DMS 273 (cell line): ENCODE results near the gene CTXN1.
"Not testable (repeated sequence)": the region's sequence is repeated elsewhere in the genome, so short reads cannot be mapped to it uniquely, and the experiment has no call there.

Source experiments
- DNase-seq: peaks from one replicate; lab custom pipeline; 2025; ENCODE audit not compliant: unreplicated experiment; lab: John Stamatoyannopoulos, UW

The CTXN1 gene

DNA sequence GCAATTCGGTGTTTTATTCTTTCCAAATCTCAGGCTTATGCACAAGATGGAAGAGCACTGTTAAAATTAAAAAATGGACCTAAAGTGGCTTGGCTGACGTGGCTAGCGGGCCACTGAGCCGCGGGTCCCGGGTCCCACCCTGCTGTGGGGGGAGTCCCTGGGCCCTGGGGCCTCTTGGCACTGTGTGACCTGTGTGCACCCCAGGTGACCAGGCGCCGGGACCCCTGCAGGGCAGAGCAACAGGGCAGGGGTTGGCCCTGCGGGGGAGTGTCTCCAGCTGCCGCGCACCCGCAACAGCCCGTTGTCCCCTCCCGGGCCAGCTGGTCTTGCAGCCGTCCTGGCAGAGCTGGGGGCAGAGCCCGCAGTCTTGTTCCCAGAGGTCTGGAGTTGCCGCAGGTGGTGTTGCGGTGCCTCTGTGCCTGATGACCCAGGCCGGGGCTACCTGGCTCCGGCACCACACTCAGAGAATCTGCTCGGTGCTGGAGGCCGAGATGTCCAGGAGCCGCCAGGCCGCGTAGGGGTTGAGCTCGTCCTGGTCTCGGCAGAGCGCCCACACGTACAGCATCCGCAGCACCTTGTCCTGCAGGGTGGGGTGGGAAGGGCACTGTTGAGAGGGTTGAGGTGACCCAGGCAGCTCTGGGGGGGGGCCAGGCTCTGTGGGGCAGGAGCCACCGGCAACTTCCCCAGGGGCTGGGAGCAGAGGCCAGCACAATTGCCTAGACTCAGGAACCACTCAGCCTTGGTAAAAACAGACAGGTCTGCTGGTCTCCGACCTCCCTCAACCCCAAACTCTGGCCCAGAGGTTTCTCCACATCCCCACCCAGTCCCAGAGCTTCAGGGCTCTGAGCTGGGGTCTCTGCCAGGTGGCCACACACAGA is 1.0 kb upstream of the CTXN1 start:
- peak; percentile 77 for DNase-seq

DNA sequence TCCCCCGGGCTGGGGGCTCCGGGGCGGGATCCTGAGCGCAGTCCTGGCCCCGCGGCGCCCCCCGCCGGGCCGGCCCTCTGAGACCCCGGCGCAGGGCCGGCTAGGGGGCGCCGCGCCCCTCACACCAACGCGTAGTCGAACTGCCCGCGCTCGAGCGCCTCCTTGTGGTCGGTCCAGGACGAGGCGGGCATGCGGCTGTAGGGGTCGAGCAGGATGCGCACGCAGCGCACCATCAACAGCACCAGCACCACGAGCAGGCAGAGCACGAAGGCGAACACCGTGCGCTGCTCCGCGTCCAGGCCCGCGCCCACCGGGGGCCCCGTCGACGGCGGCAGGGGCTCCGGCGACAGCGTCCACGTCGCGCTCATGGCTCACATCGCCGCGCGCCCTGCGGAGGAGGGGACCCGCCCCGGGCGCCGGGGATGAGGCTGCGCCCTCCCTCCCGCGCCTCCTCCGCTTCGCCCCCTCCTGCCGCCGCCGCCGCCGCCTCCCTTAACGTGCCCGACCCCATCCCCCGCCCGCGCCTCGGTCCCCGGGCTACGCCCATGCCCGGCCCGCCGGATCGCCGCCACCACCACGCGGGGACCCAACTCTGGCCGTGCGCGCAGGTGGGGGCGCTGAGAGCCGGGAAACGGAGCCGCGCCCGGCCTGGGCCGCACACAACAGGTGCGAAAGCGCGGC is 624 bp downstream of the CTXN1 start:
- DNase-seq, result peak; percentile 91

DNA sequence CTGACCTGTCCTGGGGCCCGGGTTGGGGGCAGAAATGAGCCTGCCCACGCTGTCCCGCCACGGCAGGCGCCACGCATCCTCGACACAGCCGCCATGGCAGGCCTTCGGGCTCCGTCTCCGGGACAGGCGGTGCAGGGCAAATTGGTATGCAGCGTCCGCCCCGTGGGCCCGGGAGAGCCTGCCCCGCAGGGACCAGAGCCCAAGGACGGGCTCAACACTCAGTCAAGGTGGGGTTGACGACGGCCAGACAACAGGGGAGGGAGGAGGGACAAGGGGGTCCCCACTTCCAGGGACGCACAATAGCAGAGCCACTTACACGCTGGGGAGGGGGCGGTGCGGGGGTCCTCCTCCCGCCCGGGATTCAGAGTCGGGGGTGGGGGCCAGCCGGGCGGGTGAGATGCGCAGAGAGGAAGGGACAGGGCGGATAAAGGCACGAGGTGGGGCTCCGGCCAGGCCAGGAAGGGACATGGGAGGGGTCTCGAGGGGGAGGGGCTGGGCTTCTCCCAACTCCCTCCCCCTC is 1.2 kb downstream of the CTXN1 start:
- DNase-seq, result no peak

DNA sequence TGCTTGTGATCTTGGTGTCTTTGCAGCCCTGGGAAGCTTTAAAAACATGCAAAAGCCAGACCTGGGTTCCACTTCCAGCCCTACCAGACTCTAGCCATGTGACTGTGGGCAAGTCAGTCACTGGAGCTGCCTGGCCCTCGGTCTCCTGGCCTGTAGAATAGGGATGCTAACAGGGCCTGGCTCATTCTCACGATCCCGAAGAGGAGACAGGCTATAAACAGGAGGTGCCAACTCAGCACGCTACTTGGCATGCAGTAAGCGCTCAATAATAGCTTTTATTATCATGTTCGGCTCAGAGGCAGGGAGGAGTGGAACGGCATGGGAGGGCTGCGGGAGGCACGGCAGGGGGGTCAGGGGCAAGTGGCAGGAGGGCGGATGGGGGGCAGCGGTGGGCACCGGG is 1.7 kb downstream of the CTXN1 start:
- DNase-seq, result peak; percentile 35

DNA sequence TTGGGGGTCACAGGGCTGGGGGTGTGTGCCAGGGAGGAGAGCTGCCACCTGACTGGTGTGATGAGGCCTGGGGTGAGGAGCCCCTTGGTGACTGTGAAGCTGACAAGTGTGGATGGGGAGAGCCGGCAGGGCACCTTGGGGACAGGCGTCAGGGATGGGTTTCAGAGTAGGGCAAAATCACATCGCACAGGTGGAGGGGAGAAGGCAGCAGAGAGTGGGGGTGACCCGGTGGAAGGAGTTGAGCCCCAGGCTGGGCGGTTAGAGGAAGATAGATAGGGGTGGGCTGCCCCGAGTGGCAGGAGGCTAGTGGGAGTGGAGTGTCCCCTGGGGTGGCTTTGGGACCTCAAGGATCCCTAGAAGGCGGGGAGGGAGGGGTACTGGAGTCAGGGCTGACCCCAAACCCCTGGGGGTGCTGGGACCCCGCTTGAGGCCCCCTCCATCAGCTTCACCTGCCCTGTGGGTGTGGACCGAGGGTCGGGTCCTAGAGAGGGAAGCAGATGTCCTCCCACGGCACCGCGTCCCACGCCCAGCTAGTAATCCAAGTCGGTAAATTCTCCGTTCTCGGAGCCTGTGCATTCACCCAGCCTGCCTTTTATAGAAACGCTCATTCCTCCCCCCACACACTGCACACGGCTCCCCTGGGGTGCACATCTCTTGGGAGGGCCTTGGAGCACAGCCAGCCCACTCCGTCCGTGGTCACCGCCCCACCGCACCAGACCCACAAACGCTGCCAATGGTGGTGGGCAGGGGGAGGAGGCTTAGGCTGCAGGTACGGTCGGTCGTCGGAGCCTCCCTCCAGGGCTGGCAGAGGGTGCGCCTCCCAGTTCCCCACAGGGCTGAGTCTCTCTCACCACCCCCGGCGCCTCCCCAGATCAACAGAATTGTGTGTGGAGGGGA is 2.4 kb downstream of the CTXN1 start:
- no peak for DNase-seq

DNA sequence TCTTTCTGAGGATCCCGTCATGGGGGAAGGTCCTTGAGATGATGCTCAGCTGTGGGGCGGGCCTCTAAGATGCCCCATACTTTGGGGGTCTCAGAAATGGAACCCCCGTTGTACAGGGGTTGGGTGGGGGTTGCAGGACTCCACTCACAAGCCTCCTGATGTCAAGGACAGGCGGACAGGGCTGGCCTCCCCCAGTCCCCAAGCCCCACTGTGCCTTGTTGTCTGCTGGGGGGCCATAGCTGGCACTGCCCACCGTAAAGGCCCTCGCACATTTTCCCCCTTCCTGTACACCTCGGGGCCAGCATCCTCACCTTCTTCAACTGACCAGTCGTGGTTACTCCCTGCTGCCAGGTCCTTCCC is 3.1 kb downstream of the CTXN1 start:
- DNase-seq, result no peak

DNA sequence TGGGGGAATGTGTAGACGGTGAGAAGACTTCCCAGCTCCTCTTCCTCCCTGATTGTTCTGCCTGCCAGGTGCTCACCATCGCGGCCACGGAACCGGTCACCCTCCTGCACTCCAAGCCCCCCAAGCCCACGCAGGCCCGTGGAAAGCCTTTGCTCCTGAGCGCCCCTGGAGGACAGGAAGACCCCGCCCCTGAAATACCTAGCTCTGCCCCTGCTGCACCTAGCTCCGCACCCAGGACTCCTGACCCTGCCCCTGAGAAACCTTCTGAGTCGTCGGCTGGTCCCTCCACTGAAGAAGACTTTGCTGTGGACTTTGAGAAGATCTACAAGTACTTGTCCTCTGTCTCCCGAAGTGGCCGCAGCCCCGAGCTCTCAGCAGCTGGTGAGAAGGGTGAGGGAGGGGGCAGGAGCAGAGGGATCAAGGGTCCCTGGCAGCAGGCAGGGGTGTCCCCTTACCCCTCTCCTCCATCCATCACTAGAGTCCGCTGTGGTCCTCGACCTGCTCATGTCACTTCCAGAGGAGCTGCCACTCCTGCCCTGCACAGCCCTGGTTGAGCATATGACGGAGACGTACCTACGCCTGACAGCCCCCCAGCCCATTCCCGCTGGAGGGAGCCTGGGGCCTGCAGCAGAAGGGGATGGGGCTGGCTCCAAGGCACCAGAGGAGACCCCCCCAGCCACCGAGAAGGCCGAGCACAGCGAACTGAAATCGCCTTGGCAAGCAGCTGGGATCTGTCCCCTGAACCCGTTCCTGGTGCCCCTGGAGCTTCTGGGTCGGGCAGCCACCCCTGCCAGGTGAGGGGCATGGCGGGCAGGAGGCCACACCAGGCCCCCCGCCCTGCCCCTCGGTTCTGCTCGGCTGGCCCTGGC is 3.7 kb downstream of the CTXN1 start:
- DNase-seq, result no peak

DNA sequence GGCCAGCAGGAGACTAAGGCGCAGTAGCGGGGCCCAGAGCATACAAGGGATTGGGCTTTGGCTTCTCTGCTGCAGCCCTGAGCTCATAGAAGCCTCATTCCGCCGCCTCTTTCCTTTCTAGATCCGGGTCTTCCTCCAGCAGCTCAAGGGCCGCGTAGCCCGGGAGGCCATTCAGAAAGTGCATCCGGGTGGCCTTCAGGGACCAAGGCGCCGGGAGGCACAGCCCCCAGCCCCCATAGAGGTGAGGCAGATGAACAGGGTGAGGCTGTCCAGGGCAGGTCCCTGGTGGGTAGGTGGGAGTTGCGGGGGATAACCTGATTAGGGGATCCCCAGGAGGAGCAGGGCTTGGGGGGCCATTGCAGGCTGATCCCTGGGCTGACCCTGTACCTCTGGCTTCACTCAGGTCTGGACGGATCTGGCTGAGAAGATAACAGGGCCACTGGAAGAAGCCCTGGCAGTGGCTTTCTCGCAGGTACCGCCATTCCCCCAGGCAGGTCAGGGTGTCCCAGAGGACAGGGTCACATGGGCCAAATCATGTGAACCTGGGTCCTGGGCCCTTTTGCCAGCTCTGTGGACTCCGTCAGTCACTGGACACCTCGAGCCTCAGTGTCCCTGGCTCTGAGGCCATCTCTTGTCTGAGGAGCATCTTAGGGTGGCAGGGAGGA is 4.5 kb downstream of the CTXN1 start:
- DNase-seq, result peak; percentile 75

DNA sequence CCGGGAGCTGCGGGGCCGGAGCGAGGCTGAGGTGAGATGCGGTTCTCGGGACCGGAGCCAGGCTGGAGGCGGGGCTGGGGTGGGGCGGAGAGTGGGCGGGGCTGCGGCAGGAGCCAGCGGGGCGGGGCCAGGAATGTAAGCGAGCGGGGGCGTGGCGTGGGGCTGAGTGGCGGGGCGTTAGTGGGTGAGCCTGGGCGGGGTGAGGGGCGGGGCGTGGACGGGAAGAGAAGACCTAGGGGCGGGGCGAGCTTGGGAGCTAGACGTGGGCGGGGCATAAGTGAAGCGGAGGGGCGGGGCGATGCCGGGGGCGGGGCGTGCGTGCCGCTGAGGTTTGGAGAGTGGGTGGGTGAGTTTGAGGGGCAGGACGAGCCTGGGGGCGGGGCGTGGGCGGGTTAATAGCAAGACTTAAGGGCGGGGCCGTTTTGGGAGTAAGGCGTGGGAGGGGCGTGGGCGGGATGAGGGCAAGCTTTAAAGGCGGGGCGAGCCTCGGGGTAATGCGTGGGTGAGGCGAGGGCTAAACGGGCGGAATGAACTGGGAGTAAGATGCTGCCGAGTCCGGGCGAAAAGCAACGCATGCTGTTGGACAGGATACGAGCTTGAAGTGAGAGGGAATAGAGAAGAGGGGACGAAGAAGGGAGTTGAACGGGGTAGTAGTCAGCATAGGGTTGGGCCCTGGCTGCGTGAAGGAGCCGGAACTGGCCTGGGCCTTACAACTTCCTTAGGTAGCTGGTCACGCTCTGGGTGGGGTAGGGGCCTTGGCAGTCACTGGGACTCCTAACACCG is 5.2 kb downstream of the CTXN1 start:
- peak; percentile 97 for DNase-seq

DNA sequence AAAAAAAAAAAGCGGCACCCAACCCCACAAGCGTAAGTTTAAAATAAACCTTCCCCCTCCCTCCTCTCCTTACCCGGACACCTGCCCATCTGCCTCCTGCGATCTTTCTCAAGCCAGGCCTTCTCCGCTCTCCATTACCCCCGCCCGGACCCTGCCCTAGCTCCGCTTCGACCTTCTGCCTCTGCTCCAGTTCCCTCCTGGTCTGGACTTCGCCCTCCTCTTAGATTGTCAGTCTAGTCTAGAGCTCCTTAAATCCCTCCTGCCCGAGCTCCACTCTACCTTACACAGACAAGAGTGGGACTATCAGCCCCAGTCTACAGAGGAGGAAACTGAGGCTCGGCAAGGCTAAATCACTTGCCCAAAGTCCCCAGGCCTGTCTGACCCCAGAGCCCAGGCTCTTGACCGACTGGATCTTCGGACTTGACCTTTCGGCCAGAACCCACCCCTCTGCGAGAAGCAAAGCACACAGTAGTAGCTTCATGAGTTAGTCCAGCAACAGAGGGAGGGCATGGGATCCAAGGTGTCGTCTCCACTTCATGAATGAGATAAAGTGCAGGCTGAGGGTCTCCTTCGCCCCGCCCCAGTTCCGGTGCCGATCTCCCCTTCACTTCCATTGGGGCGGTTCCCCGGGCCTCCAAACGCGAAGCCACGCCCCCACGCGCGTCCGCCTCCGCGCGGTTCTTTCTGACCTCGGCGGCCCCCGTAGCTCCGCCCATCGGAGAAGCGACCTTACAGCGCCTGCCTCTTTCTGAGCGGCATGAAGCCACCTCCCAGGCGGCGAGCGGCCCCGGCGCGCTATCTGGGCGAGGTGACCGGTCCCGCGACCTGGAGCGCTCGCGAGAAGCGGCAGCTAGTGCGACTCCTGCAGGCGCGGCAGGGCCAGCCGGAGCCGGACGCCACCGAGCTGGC is 6.1 kb downstream of the CTXN1 start, which contains the start of gene SNAPC2:
SNAPC2 (plus strand) TSS at position 729 of the 909 bp plus-strand sequence; CDS start at position 758, 29 bp downstream.
- peak; percentile 98 for DNase-seq

DNA sequence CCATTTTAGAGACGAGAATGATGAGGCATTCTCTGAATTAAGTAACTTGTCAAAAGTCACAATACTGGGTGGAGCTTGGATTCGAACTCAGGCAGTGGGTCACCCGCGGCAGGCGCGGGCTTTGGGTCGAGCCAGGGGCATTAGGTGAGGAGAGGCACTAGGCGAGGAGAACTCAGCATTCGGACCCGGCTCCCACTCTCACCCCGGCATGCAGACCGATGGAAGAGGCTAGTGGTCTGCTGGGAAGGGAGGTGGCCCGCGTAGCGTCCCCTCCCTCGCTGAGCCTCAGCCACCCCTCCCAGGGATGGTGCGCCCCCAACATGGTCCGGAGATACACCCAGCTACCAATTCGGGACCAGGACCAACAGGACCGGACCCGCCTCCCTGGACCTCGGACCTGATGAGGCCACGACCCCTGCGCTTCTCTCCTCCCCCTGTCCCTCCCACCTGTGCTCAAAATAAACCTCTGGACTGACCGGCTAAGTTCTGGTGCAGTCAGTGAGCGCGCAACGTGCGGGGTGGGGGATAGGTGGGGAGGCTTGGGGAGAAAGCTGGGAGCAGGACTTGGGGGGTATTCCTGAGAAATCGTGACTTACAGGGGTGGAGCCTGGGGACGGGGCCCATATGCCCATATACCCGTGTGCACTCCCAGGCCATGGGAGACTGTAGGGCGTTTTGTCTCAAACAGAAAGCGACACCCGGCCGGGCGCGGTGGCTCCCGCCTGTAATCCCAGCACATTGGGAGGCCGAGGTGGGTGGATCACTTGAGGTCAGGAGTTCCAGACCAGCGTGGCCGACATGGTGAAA is 7.1 kb downstream of the CTXN1 start:
- DNase-seq, result no peak

DNA sequence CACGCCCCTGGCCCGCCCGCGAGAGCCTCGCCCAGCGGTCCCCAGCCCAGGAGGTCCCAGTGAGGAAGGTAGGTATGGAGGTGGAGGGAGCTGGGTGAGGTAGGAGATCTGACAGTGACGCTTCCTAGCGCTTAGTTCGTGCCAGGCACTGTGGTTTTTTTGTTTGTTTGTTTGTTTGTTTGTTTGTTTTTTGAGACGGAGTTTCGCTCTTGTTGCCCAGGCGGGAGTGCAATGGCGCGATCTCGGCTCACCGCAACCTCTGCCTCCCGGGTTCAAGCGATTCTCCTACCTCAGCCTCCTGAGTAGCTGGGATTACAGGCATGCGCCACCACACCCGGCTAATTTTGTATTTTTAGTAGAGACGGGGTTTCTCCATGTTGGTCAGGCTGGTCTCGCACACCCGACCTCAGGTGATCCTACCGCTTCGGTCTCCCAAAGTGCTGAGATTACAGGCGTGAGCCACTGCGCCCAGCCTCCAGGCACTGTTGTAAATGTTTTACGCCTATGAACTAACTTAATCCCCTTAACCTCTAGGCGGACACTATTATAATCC is 7.8 kb downstream of the CTXN1 start:
- DNase-seq, result not testable (repeated sequence)

DNA sequence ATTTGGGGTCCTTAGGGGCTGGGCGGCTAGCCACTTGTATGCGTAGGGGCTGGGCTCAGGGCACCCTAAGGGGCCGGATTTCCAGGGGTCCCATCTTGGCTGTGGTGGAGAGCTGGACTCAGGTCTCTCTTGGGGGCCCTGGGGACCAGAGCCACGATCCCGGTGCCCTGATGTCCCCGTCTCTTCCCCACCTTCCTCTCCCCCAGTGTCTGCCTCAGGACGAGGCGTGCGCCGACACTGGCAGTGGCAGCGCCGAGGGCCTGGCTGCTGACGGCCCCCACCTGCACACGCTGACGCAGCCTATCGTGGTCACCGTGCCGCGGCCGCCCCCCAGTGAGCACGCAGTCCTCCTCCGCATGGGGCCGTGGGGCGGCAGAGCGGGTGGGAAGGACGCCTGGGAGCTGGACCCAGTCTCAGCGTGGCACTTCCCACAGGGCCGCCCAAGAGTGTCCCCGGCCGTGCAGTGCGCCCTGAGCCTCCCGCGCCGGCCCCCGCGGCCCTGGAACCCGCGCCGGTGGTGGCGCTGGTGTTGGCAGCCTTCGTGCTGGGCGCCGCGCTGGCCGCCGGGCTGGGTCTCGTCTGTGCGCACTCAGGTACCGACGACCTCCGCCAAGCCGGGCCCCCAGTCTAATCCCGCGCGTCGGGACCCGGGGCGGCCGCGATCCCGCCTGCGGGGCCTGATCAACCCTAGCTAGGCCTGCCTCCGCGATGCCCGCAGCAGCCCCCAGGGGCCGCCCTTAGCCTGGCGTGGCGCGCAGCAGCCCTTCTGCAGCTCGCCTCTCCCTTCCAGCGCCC is 8.5 kb downstream of the CTXN1 start:
- peak; percentile 89 for DNase-seq

DNA sequence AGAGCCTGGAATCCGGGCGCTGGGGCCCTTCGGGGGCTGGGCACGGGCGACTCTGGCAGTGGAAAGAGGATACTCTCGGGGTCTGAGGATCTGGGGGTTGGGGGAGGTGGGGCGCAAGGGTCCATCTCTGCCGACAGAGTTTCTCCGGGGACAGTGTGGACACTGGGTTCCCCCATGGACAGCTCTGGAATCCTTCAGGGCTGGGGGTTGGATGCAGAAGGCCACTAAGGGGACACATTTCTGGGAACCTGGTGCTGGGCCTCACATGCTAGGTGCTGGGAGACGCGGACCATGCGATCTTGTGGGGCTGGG is 9.0 kb downstream of the CTXN1 start:
- DNase-seq, result no peak

DNA sequence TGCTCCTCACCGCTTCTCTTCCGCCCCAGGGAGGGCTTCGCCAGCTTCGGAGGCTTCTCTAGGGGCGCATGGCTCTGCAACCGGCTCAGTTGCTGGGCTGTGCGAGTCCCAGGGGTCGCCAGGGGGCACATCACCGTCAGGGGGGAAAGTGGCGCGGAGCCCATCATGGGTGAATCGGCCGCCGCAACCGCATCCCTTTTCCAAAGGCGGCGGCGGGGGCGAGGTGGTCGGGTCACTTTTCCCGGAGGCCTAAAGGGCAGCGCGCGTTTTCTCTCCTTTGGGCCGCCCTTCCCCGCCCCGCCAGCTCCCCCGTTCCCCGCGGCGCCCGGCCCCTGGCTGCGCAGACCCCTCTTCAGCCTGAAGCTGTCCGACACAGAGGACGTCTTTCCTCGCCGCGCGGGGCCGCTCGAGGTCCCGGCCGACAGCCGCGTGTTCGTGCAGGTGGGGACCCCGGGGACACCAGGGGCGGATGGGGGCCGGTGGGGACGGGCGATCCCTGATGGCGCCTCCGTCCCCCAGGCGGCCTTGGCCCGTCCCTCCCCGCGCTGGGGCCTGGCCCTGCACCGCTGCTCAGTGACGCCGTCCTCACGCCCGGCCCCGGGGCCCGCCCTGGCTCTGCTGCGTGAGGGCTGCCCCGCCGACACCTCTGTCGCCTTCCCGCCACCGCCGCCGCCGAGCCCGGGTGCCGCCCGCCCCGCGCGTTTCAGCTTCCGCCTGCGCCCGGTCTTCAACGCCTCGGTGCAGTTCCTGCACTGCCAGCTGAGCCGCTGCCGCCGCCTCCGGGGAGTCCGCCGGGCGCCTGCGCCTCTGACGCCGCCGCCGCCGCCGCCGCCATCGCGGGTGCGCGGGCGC is 9.6 kb downstream of the CTXN1 start:
- peak; percentile 74 for DNase-seq
